ENCODE results near the gene UGT2A2.
"Not testable (repeated sequence)": the region's sequence is repeated elsewhere in the genome, so short reads cannot be mapped to it uniquely, and the experiment has no call there.

Gene UGT2A2

GRCh38 chr4:69639542-69639941, at the start of gene UGT2A2:
Gene UGT2A2, minus strand, starts transcription at chr4:69639642. Its CDS starts 2 bp downstream, at chr4:69639640.
- DNase-seq (ENCODE audit: low read depth in 2 of 2) = no peak

GRCh38 chr4:69684804-69685203, 45.4 kb upstream of the UGT2A2 start:
- DNase-seq (ENCODE audit: low read depth in 2 of 2) = no peak

- DNase-seq (ENCODE audit: low read depth in 2 of 2) = no peak
Measured at GRCh38 chr4:69668680-69669079, 29.2 kb upstream of the UGT2A2 start.

GRCh38 chr4:69664009-69664408, 24.6 kb upstream of the UGT2A2 start:
- not testable (repeated sequence) for DNase-seq (ENCODE audit: low read depth in 2 of 2)

GRCh38 chr4:69661130-69661803, 21.8 kb upstream of the UGT2A2 start:
- not testable (repeated sequence) for DNase-seq (ENCODE audit: low read depth in 2 of 2)

- no peak for DNase-seq (ENCODE audit: low read depth in 2 of 2)
Measured at GRCh38 chr4:69658133-69658532, 18.7 kb upstream of the UGT2A2 start.

GRCh38 chr4:69656653-69657158, 17.3 kb upstream of the UGT2A2 start:
- no peak for DNase-seq (ENCODE audit: low read depth in 2 of 2)

- no peak for DNase-seq (ENCODE audit: low read depth in 2 of 2)
Measured at GRCh38 chr4:69653147-69653546, 13.7 kb upstream of the UGT2A2 start, which contains the start of gene UGT2A1. Gene UGT2A1, minus strand, starts transcription at chr4:69653247. Its CDS starts 5,603 bp downstream, at chr4:69647644.

- DNase-seq (ENCODE audit: low read depth in 2 of 2) = no peak
Measured at GRCh38 chr4:69650872-69651271, 11.4 kb upstream of the UGT2A2 start.

- no peak for DNase-seq (ENCODE audit: low read depth in 2 of 2)
Measured at GRCh38 chr4:69649629-69650028, 10.2 kb upstream of the UGT2A2 start.

GRCh38 chr4:69649207-69649606, 9.8 kb upstream of the UGT2A2 start:
- no peak for DNase-seq (ENCODE audit: low read depth in 2 of 2)

- no peak for DNase-seq (ENCODE audit: low read depth in 2 of 2)
Measured at GRCh38 chr4:69642961-69643360, 3.5 kb upstream of the UGT2A2 start.

- no peak for DNase-seq (ENCODE audit: low read depth in 2 of 2)
Measured at GRCh38 chr4:69640289-69640688, 847 bp upstream of the UGT2A2 start.

GRCh38 chr4:69617083-69617694, 22.3 kb downstream of the UGT2A2 start:
- no peak for DNase-seq (ENCODE audit: low read depth in 2 of 2)

GRCh38 chr4:69610484-69610883, 29.0 kb downstream of the UGT2A2 start:
- DNase-seq (ENCODE audit: low read depth in 2 of 2) = no peak

- DNase-seq (ENCODE audit: low read depth in 2 of 2) = no peak
Measured at GRCh38 chr4:69601065-69601464, 38.4 kb downstream of the UGT2A2 start.

- DNase-seq (ENCODE audit: low read depth in 2 of 2) = no peak
Measured at GRCh38 chr4:69600013-69600412, 39.4 kb downstream of the UGT2A2 start.

- no peak for DNase-seq (ENCODE audit: low read depth in 2 of 2)
Measured at GRCh38 chr4:69594382-69594781, 45.1 kb downstream of the UGT2A2 start.

GRCh38 chr4:69591364-69591763, 48.1 kb downstream of the UGT2A2 start:
- no peak for DNase-seq (ENCODE audit: low read depth in 2 of 2)

GRCh38 chr4:69589884-69590283, 49.6 kb downstream of the UGT2A2 start:
- DNase-seq (ENCODE audit: low read depth in 2 of 2) = no peak

GRCh38 chr4:69584135-69584534, 55.3 kb downstream of the UGT2A2 start:
- DNase-seq (ENCODE audit: low read depth in 2 of 2) = no peak

GRCh38 chr4:69583543-69583942, 55.9 kb downstream of the UGT2A2 start:
- DNase-seq (ENCODE audit: low read depth in 2 of 2) = no peak

GRCh38 chr4:69577245-69577644, 62.2 kb downstream of the UGT2A2 start:
- no peak for DNase-seq (ENCODE audit: low read depth in 2 of 2)
